ENCODE measurements around the gene CCK.

The CCK gene

GRCh38 chr3:42265059-42265991 lies 660 bp downstream of the CCK start:
- H3K4me1 ChIP-seq (ENCODE audit: control insufficient read depth, insufficient read depth, low read length), result peaks cover 4% of the 10 kb centered on the region
- H3K4me2 ChIP-seq (ENCODE audit: low read length), result peak overlapping the region; percentile 31
- H3K9me3 ChIP-seq (replicated peaks; ENCODE audit: low read length), result no peaks in the 10 kb centered on the region
- no peak overlapping the region for H3K4me3 ChIP-seq (ENCODE audit: low read length)
- H3K27me3 ChIP-seq (ENCODE audit: control insufficient read depth, insufficient read depth, low read length), result peaks cover 77% of the 10 kb centered on the region
- no peak overlapping the region for H3K9ac ChIP-seq (ENCODE audit: low read depth, low read length)
- H3K36me3 ChIP-seq (ENCODE audit: insufficient read depth, low read length), result no peaks in the 10 kb centered on the region

GRCh38 chr3:42264399-42265058 lies 1.5 kb downstream of the CCK start:
- Histone ChIP-seq H3K36me3 (ENCODE audit: insufficient read depth, low read length) (no peaks in the 10 kb centered on the region), H3K4me1 (ENCODE audit: control insufficient read depth, insufficient read depth, low read length) (peaks cover 4% of the 10 kb centered on the region), H3K4me2 (ENCODE audit: low read length) (peak overlapping the region; percentile 31), H3K9ac (ENCODE audit: low read depth, low read length) (no peak overlapping the region), H3K9me3 (replicated peaks; ENCODE audit: low read length) (no peaks in the 10 kb centered on the region), H3K4me3 (ENCODE audit: low read length) (no peak overlapping the region), H3K27me3 (ENCODE audit: control insufficient read depth, insufficient read depth, low read length) (peaks cover 74% of the 10 kb centered on the region)

GRCh38 chr3:42263354-42264346 lies 2.3 kb downstream of the CCK start:
- Histone ChIP-seq H3K4me3 (ENCODE audit: low read length) (no peak overlapping the region), H3K9me3 (replicated peaks; ENCODE audit: low read length) (no peaks in the 10 kb centered on the region), H3K4me2 (ENCODE audit: low read length) (peak overlapping the region; percentile 37), H3K4me1 (ENCODE audit: control insufficient read depth, insufficient read depth, low read length) (peaks cover 4% of the 10 kb centered on the region), H3K9ac (ENCODE audit: low read depth, low read length) (no peak overlapping the region), H3K27me3 (ENCODE audit: control insufficient read depth, insufficient read depth, low read length) (peaks cover 65% of the 10 kb centered on the region), H3K36me3 (ENCODE audit: insufficient read depth, low read length) (no peaks in the 10 kb centered on the region)

- Histone ChIP-seq H3K4me1 (ENCODE audit: control insufficient read depth, insufficient read depth, low read length) (peaks cover 4% of the 10 kb centered on the region), H3K9me3 (replicated peaks; ENCODE audit: low read length) (no peaks in the 10 kb centered on the region), H3K27me3 (ENCODE audit: control insufficient read depth, insufficient read depth, low read length) (peaks cover 54% of the 10 kb centered on the region), H3K4me2 (ENCODE audit: low read length) (no peak overlapping the region), H3K36me3 (ENCODE audit: insufficient read depth, low read length) (no peaks in the 10 kb centered on the region), H3K9ac (ENCODE audit: low read depth, low read length) (no peak overlapping the region), H3K4me3 (ENCODE audit: low read length) (no peak overlapping the region)
Observed at GRCh38 chr3:42262525-42262924, 3.5 kb downstream of the CCK start.

- no peaks in the 10 kb centered on the region for H3K36me3 ChIP-seq (ENCODE audit: insufficient read depth, low read length)
- H3K9ac ChIP-seq (ENCODE audit: low read depth, low read length), result no peak overlapping the region
- peaks cover 12% of the 10 kb centered on the region for H3K27me3 ChIP-seq (ENCODE audit: control insufficient read depth, insufficient read depth, low read length)
- no peak overlapping the region for H3K4me3 ChIP-seq (ENCODE audit: low read length)
- peaks cover 26% of the 10 kb centered on the region for H3K4me1 ChIP-seq (ENCODE audit: control insufficient read depth, insufficient read depth, low read length)
- no peak overlapping the region for H3K4me2 ChIP-seq (ENCODE audit: low read length)
- H3K9me3 ChIP-seq (replicated peaks; ENCODE audit: low read length), result no peaks in the 10 kb centered on the region
Observed at GRCh38 chr3:42257007-42257406, 9.0 kb downstream of the CCK start.

GRCh38 chr3:42256135-42256819 lies 9.7 kb downstream of the CCK start:
- peaks cover 7% of the 10 kb centered on the region for H3K27me3 ChIP-seq (ENCODE audit: control insufficient read depth, insufficient read depth, low read length)
- no peak overlapping the region for H3K4me3 ChIP-seq (ENCODE audit: low read length)
- no peaks in the 10 kb centered on the region for H3K9me3 ChIP-seq (replicated peaks; ENCODE audit: low read length)
- no peaks in the 10 kb centered on the region for H3K36me3 ChIP-seq (ENCODE audit: insufficient read depth, low read length)
- peaks cover 26% of the 10 kb centered on the region for H3K4me1 ChIP-seq (ENCODE audit: control insufficient read depth, insufficient read depth, low read length)
- peak overlapping the region; percentile 3 for H3K4me2 ChIP-seq (ENCODE audit: low read length)
- H3K9ac ChIP-seq (ENCODE audit: low read depth, low read length), result no peak overlapping the region

GRCh38 chr3:42254566-42254965 lies 11.4 kb downstream of the CCK start:
- H3K4me3 ChIP-seq (ENCODE audit: low read length), result no peak overlapping the region
- H3K27me3 ChIP-seq (ENCODE audit: control insufficient read depth, insufficient read depth, low read length), result peaks cover 7% of the 10 kb centered on the region
- no peaks in the 10 kb centered on the region for H3K9me3 ChIP-seq (replicated peaks; ENCODE audit: low read length)
- H3K9ac ChIP-seq (ENCODE audit: low read depth, low read length), result no peak overlapping the region
- no peaks in the 10 kb centered on the region for H3K36me3 ChIP-seq (ENCODE audit: insufficient read depth, low read length)
- no peak overlapping the region for H3K4me2 ChIP-seq (ENCODE audit: low read length)
- H3K4me1 ChIP-seq (ENCODE audit: control insufficient read depth, insufficient read depth, low read length), result peaks cover 26% of the 10 kb centered on the region

GRCh38 chr3:42250761-42251160 lies 15.2 kb downstream of the CCK start:
- Histone ChIP-seq H3K9me3 (replicated peaks; ENCODE audit: low read length) (no peaks in the 10 kb centered on the region), H3K4me3 (ENCODE audit: low read length) (no peak overlapping the region), H3K27me3 (ENCODE audit: control insufficient read depth, insufficient read depth, low read length) (peaks cover 44% of the 10 kb centered on the region), H3K4me2 (ENCODE audit: low read length) (no peak overlapping the region), H3K9ac (ENCODE audit: low read depth, low read length) (no peak overlapping the region), H3K36me3 (ENCODE audit: insufficient read depth, low read length) (no peaks in the 10 kb centered on the region), H3K4me1 (ENCODE audit: control insufficient read depth, insufficient read depth, low read length) (peaks cover 15% of the 10 kb centered on the region)

GRCh38 chr3:42247576-42248027 lies 18.4 kb downstream of the CCK start:
- Histone ChIP-seq H3K36me3 (ENCODE audit: insufficient read depth, low read length) (no peaks in the 10 kb centered on the region), H3K9me3 (replicated peaks; ENCODE audit: low read length) (no peaks in the 10 kb centered on the region), H3K4me1 (ENCODE audit: control insufficient read depth, insufficient read depth, low read length) (no peaks in the 10 kb centered on the region), H3K4me3 (ENCODE audit: low read length) (no peak overlapping the region), H3K27me3 (ENCODE audit: control insufficient read depth, insufficient read depth, low read length) (peaks cover 52% of the 10 kb centered on the region), H3K4me2 (ENCODE audit: low read length) (peak overlapping the region; percentile 56), H3K9ac (ENCODE audit: low read depth, low read length) (no peak overlapping the region)

- H3K36me3 ChIP-seq (ENCODE audit: insufficient read depth, low read length), result no peaks in the 10 kb centered on the region
- H3K27me3 ChIP-seq (ENCODE audit: control insufficient read depth, insufficient read depth, low read length), result peaks cover 52% of the 10 kb centered on the region
- no peaks in the 10 kb centered on the region for H3K4me1 ChIP-seq (ENCODE audit: control insufficient read depth, insufficient read depth, low read length)
- H3K4me3 ChIP-seq (ENCODE audit: low read length), result no peak overlapping the region
- no peak overlapping the region for H3K9ac ChIP-seq (ENCODE audit: low read depth, low read length)
- H3K9me3 ChIP-seq (replicated peaks; ENCODE audit: low read length), result no peaks in the 10 kb centered on the region
- no peak overlapping the region for H3K4me2 ChIP-seq (ENCODE audit: low read length)
Observed at GRCh38 chr3:42246091-42246490, 19.9 kb downstream of the CCK start.

Data from skeletal muscle satellite cell (primary cell).